HG02885 (cell line): ENCODE results near the gene WDR20.
"Not testable (repeated sequence)": the region's sequence is repeated elsewhere in the genome, so short reads cannot be mapped to it uniquely, and the experiment has no call there.

Experiments
- ATAC-seq: cut with Tn5 transposase; IDR thresholded peaks from one replicate; pipeline ENCODE4 v1.9.1; 2021; ENCODE audit warnings: mild to moderate bottlenecking; ENCODE audit not compliant: unreplicated experiment, poor library complexity

WDR20 gene, protein sequence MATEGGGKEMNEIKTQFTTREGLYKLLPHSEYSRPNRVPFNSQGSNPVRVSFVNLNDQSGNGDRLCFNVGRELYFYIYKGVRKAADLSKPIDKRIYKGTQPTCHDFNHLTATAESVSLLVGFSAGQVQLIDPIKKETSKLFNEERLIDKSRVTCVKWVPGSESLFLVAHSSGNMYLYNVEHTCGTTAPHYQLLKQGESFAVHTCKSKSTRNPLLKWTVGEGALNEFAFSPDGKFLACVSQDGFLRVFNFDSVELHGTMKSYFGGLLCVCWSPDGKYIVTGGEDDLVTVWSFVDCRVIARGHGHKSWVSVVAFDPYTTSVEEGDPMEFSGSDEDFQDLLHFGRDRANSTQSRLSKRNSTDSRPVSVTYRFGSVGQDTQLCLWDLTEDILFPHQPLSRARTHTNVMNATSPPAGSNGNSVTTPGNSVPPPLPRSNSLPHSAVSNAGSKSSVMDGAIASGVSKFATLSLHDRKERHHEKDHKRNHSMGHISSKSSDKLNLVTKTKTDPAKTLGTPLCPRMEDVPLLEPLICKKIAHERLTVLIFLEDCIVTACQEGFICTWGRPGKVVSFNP

DNA sequence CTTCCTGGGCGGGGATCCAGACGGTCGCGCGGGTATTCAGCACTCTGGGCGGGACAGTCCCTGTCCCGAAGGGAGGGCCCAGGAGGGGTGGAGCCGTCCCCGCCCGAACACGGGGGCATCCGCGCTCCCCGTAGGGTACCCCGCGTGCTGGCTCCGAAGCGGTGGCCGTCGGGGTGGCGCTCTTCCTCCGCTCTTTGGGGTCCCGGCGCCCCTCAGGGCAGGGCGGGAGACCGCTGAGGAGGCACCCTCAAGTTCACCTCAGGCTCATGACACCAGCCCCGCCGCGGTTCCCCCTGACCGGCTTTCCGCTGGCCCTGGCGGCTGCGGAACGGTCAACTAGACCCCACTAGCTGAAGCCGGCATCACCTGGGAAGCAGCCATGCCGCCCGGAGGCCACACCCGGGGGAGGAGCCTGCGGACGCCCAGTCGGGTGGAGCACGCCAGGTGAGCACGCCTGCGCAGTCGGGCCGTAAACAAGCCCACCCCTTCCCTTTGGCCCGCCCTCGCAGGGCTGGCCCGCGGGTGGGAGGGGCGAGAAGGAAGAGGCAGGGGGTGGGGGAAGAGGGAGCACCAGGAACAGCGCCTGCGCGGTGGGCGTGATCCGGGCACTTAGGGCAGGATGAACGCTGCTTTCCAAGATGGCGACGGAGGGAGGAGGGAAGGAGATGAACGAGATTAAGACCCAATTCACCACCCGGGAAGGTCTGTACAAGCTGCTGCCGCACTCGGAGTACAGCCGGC lies at the start of gene WDR20:
Gene WDR20, plus strand, starts transcription at position 612 of the 741 bp plus-strand sequence. Its CDS starts 27 bp downstream, at position 639.
- ATAC-seq, result peak; percentile 92

- no peak for ATAC-seq
Observed at GRCh38 chr14:102090713-102091112, 49.0 kb upstream of the WDR20 start.

DNA sequence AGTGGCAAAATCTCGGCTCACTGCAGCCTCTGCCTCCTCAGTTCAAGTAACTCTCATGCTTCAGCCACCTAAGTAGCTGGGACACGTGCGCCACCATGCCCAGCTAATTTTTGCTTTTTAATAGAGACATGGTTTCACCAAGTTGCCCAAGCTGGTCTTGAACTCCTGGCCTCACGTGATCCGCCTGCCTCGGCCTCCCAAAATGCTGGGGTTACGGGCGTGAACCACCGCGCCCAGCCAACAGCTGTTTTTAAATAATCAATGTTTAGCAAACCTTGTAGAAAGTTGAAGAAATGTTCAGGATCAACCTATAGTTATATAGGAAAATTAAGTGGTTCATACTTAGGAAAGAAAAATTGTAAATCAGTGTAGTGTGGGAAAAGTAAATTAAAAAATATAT lies 46.9 kb upstream of the WDR20 start:
- no peak for ATAC-seq

- ATAC-seq, result no peak
Observed at GRCh38 chr14:102094101-102094500, 45.6 kb upstream of the WDR20 start.

GRCh38 chr14:102095231-102095870 lies 44.3 kb upstream of the WDR20 start:
- no peak for ATAC-seq

GRCh38 chr14:102095871-102096568 lies 43.7 kb upstream of the WDR20 start:
- no peak for ATAC-seq

- no peak for ATAC-seq
Observed at GRCh38 chr14:102096569-102097188, 43.0 kb upstream of the WDR20 start.

DNA sequence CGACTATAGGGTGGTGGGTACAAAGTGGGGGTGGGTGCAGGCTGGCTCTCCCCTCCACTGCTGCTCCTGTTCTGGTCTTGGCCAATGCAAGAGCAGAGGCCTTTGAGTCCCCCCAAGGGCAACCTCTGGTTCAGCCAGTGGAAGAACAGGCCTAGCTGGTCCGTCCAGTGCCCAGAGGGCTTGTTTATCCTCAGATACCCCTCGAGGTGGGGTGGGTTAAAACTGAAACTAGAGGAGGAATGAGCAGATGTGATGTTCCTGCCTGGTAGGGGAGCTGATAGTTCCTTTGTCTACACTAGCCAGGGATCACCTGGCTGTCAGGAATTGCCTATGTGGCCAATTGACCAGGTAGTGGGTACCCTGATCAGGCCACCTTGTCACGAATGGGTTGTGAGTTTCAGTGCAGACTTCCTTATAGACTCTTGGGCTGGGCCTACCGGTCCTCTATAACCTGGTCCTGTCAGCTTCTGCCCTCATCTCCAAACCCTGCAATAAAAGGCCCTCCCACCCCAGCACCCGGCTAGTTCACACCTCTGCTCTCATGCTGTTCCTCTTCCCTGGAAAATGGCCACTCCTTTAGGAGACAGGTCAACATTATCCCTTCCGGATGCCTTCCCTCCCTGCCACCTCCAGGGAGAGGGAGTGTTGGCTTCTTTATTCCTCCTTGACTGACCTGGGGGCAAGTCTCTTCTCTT lies 42.1 kb upstream of the WDR20 start:
- no peak for ATAC-seq

GRCh38 chr14:102103062-102103695 lies 36.5 kb upstream of the WDR20 start:
- no peak for ATAC-seq

DNA sequence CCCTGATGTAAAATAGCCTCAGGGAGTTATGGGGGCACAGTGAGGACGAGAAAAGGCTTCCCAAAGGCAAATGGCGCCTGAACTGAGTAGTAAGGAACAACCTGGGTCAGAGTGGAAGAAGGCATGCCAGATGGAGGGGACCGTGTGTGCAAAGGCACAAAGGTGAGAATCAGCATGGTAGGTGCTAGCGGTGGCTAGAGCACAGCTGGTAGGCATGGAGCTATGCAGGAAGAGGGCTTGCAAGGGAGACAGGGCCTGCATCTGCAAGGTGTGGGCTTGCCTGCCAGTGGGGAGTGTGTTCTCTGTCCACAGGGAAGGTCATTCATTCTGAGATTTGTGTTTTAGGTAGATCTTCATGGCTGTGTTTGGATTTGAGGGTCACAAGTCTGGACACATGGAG lies 34.3 kb upstream of the WDR20 start:
- ATAC-seq, result no peak

- not testable (repeated sequence) for ATAC-seq
Observed at GRCh38 chr14:102109332-102109731, 30.4 kb upstream of the WDR20 start.

DNA sequence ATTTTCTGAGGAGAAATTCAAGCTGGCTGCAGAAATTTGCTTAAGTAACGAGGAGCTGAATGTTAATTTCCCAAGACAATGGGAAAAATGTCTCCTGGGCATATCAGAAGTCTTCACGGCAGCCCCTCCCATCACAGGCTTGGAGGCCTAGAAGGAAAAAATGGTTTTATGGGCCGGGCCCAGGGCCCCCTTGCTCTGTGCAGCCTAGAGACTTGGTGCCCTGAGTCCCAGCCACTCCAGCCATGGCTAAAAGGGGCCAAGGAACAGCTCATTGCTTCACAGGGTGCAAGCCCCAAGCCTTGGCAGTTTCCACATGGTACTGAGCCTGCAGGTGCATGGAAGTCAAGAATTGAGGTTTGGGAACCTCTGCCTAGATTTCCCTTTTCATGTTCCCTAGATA lies 28.6 kb upstream of the WDR20 start:
- no peak for ATAC-seq

- no peak for ATAC-seq
Observed at GRCh38 chr14:102116361-102117180, 23.1 kb upstream of the WDR20 start.

DNA sequence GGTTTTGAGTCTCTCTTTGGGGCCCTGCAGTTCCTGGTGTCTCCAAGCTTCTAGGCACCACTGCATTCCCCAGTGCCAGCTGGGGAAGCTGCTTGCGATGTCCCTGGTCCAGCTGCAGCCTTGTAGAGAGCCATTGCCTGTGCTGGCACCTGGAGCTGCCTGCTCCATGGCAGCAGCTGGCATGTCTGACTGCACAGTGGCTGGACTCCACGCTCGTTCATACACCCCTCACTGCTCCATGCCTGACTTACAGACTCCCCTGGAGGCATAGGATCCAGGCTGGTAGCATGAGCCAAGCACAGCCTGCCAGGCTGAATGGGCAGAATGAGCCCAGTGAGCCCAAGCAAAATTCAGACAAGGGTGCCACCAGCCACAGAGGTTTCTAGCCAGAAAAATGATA lies 21.8 kb upstream of the WDR20 start:
- no peak for ATAC-seq

GRCh38 chr14:102120888-102121287 lies 18.8 kb upstream of the WDR20 start:
- no peak for ATAC-seq

GRCh38 chr14:102121567-102121966 lies 18.1 kb upstream of the WDR20 start:
- no peak for ATAC-seq

DNA sequence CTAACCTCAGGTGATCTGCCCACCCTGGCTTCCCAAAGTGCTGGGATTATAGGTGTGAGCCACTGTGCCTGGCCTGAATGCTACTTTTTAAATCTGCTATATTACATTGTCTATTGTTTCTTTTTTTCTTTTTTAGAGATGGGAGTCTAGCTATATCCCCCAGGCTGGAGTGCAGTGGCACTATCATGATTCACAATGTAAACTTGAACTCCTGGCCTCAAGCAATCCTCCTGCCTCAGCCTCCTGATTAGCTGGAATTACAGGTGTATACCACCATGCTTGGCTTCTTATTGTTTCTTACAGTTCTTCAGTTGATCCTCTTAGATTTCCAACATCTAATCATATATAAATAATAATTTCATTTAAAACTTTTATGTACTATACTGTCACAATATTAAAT lies 15.3 kb upstream of the WDR20 start:
- no peak for ATAC-seq

DNA sequence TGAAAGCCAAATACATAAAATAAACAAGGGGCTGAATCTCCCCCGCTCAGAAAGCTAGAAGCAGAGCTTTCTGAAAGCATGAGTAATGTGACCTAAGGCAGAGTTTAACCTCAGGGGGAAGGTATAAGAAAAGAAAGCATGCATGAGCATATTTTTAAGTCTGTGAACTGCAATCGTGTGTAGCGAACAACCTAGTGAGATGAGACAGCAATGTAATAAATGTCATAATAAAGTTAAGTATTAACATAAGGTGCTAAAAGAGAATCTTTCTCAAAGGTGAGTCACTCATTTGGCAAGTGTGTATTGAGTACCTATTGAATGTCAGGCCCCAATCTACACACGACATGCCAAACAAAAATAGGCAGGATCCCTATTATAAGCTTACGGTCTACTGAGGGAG lies 14.2 kb upstream of the WDR20 start:
- no peak for ATAC-seq
